Epithelial cell of esophagus (primary cell): Measurements from ENCODE around the gene COL7A1.

Experiments
- DNase-seq: peaks from one replicate; pipeline ENCODE4 v3.0.0; 2010; ENCODE audit warnings: low read depth
- H3K4me3 ChIP-seq: 2 replicates; pipeline ENCODE4 v1.5.1; 2011; ENCODE audit warnings: mild to moderate bottlenecking, low read length, control low read depth
- CTCF ChIP-seq: IDR thresholded peaks from 2 replicates; pipeline ENCODE4 v1.5.1; 2011; ENCODE audit warnings: low read depth, mild to moderate bottlenecking, low read length, control low read depth, inconsistent platforms; ENCODE audit not compliant: insufficient read depth; ENCODE audit errors: missing control alignments

Gene COL7A1

GRCh38 chr3:48561045-48561736, 33.9 kb downstream of the COL7A1 start:
- no peak overlapping the region for H3K4me3 ChIP-seq
- DNase-seq = peak; percentile 40
- TF ChIP-seq CTCF = no peak

GRCh38 chr3:48560648-48561018, 34.5 kb downstream of the COL7A1 start:
- DNase-seq = no peak
- no peak for TF ChIP-seq CTCF
- no peak overlapping the region for H3K4me3 ChIP-seq

GRCh38 chr3:48558493-48559134, 36.5 kb downstream of the COL7A1 start:
- DNase-seq = peak; percentile 43
- TF ChIP-seq CTCF = no peak

GRCh38 chr3:48556796-48557626, 38.1 kb downstream of the COL7A1 start, which contains the start of gene PFKFB4:
Gene PFKFB4, minus strand, starts transcription at chr3:48556803. Its CDS starts 26 bp downstream, at chr3:48556777.
- peak; percentile 100 for DNase-seq
- no peak for TF ChIP-seq CTCF
- H3K4me3 ChIP-seq = peak within 1 kb of the TSS; percentile 62

More at GRCh38 chr3:48558493-48559134, 36.5 kb downstream of the COL7A1 start:
- no peak overlapping the region for H3K4me3 ChIP-seq

- no peak for DNase-seq
- no peak for TF ChIP-seq CTCF
- peak overlapping the region; percentile 62 for H3K4me3 ChIP-seq
These were observed 39.0 kb downstream of the COL7A1 start for GRCh38 chr3:48555949-48556795.

- H3K4me3 ChIP-seq = peak overlapping the region; percentile 62
These were observed 39.7 kb downstream of the COL7A1 start for GRCh38 chr3:48555231-48555948.

More at GRCh38 chr3:48555231-48555948, 39.7 kb downstream of the COL7A1 start:
- no peak for DNase-seq
- no peak for TF ChIP-seq CTCF
